ENCODE results near the gene GEN1.
"Not testable (repeated sequence)": the region's sequence is repeated elsewhere in the genome, so short reads cannot be mapped to it uniquely, and the experiment has no call there.

The GEN1 gene

GRCh38 chr2:17799301-17800120 lies 45.6 kb downstream of the GEN1 start:
- no peak for DNase-seq

DNA sequence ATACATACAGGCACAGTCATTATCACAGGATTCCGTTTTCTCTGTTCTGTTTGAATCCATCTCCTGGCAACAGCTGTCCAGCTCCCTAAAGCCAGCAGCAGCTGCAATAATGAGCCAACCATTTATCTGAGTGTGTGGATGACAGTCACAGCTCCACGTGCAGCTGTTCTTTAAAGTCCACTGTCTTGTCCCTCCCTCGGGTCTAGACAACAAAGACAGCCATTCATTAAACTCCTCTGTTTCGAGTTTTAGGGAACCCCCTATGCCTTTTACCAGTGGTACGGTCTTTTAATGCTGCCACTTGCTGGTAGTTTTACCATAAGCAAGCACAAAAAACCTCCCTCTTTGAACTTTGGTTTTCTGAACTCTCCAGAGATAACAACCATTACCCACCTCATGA lies 46.3 kb downstream of the GEN1 start:
- DNase-seq = no peak

GRCh38 chr2:17800693-17801458 lies 46.9 kb downstream of the GEN1 start:
- no peak for DNase-seq

GRCh38 chr2:17803497-17803896 lies 49.6 kb downstream of the GEN1 start:
- no peak for DNase-seq

DNA sequence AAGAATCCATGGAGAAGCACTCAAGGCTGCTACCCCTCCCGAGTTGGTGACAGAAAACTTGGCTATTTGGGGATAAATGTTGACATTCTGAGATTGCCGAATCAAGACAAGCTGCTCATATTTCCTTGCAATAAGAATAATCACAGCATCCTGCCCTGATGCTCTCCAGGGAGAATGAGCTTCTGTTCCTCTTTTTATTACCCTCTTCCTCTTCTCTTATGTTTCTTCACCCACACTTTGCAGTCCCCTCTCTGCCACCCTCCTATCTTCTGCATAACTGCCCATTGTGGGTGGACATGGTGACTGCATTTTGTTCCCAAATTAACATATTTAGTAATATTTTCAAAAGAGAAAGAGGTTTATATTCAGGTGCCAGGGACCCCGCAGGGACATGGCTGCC lies 50.4 kb downstream of the GEN1 start:
- DNase-seq = peak; percentile 20

- DNase-seq = no peak
Measured at GRCh38 chr2:17805166-17805565, 51.2 kb downstream of the GEN1 start.

DNA sequence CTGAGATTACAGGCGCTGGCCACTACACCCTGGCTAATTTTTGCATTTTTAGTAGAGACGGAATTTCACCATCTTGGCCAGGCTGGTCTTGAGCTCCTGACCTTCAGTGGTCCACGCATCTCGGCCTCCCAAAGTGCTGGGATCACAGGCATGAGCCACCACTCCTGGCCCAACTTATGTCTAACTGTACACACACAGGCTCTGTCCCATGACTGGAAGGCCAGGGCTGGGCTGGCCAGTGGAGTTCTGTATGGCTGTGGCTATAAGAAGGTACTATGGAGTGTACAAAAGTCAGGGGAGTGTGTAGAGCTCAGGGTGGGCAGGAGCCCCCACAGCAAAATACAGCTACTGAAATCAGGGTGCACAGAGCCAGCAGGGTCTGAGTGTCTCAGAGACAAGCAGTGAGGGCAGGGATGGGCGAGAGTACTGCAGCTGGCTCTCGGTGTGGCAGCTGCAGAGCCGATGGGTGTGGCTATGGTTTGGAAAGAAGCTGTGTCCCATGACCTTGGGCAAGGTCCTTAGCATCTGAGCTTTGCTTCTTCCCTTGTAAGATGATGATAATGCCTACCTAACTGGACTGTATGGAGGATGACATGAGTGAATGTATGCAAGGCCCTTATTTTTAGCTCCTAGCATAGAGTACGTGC lies 51.9 kb downstream of the GEN1 start:
- DNase-seq = no peak

DNA sequence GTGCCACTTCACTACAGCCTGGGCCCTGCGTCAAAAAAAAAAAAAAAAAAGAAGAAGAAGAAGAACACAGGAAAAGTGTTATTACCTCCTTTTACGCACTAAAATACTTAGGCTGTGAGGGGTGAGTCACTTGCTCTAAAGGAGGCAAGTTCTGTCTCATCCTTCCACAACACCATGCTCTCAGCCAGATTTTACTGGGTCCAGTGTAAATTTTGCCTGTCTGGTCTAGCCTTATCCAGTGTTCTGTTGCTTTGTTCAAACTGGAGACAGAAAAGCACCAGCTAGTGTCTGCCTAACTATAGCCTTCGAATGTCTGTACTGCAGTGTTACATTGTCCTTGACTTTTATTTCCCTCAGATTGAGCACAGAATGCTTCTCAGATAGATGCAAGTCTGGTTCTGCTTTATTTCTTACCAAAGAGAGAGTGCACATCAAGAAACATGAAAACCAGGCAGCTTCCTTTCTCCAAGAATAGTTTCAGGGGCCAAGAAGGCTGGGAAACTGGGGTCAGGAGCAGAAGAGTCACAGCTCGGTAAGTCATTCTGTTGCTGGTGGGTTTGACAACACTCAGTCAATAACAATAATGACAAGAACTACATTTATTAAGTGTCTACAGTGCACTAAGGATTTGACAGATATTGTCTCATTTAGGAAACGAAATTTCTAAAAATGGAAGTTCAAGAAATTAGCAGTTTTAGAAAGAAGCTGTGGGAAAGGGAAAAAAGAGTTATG lies 59.2 kb downstream of the GEN1 start:
- no peak for DNase-seq

DNA sequence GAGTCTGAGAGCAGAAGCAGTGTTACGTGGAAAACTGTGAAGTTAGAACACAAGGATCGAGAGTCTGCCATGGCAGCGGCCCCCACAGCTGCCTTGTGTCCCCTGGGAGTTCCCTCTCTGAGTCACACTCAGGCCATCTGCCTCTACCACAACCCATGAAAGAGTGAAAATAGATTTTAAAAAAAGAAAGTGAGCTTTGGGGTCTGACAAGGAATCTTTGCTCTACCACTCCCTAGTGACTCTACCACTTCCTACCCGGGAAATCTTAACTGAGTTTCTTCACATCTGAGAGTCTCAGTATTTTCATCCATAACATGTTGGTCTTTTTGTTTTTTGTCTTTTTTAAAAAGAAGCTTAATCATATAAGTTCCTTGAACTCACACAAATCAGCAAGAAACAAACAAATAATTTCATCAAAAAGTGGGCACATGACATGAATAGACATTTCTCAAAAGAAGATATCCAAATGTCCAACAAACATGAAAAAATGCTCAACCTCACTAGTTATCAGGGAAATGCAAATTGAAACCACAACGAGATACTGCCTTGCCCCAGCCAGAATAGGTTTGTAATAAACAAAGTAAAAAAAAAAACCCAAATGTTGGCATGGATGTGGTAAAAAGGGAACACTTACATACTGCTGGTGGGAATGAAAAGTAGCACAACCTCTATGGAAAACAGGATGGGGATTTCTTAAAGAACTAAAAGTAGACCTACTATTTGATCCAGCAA lies 60.0 kb downstream of the GEN1 start:
- DNase-seq = peak; percentile 51

- no peak for DNase-seq
Measured at GRCh38 chr2:17814601-17815000, 60.7 kb downstream of the GEN1 start.

DNA sequence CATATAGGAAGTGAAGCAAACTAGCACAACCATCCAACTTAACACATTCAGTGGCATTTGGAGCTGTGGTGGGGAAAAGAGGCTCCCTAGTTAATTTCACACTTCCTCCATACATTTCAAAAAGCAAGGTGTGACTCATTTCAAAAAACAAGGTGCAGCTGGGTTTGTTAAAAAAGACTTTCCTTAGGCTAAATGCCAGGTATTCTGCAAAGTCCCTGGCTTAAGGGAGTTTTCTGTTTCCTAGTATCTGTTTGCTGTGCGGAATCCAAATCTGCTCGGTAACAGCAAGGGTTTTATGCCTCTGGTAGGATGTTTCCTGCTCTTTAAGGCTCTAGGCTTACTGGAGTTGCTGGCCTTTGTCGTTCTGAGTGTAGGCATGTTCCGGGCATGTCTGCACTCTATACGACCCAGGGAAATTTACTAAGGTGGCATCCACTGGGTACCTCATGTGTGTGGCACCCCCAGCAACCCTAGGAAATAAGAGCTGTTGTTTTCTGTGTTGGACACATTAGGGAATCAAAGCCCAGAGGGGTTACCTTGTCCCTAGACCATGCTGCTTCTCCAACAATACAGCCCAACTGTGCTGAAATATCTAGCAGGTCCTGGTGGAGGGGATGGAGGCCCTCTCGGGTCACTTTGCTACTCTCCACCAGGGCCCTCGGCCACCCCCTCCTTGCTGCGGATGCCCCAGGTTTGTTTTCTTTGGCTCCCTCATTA lies 61.7 kb downstream of the GEN1 start:
- DNase-seq = no peak

GRCh38 chr2:17816396-17817245 lies 62.7 kb downstream of the GEN1 start, which contains the start of gene MSGN1:
TSS of gene MSGN1 (plus strand) at chr2:17816460. CDS start at chr2:17816519, 59 bp downstream.
- no peak for DNase-seq

DNA sequence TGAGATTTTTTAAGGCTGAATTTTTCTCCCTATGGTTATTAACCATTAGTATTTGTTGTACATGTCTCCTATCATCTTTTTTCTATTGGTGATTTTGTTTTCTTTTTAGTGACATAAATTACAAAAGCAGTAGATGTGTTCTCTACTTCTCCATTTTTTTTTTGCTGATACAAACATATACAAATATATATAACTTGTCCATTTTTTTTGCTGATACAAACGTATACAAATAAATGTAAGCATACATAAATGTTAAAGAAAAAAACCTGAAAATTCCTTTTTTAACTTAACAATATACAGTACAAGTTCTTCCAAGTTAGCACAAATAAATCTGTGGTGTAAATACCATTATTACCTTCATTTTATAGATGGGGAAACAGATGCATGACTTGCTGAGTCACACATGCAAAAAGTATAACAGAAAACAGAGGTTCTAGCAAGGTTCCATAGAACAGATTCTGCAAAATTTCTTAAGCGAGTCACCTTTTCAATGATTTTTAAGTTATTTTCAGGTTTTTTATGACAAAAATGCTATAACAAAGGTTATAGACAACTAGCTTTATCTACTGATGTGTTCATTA lies 64.4 kb downstream of the GEN1 start:
- no peak for DNase-seq

DNA sequence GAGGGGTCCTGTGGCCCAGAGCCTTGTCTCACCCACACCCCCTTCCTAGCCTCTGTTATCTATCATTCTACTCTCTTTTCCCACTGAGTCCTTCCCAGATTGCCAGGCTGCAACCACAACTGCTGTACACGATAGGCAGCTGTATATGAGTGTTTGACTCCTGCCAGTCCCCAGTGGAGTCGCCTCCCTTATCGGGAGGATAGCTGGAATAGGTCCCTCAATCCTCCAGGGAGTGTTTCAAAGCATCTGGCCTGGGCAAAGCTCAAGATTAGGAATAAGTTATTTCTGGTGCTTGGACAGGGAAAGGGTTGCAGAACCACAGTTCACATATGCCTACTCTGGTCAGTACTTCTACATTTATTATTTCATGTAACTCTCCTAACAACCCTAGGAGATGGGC lies 67.1 kb downstream of the GEN1 start:
- no peak for DNase-seq

DNA sequence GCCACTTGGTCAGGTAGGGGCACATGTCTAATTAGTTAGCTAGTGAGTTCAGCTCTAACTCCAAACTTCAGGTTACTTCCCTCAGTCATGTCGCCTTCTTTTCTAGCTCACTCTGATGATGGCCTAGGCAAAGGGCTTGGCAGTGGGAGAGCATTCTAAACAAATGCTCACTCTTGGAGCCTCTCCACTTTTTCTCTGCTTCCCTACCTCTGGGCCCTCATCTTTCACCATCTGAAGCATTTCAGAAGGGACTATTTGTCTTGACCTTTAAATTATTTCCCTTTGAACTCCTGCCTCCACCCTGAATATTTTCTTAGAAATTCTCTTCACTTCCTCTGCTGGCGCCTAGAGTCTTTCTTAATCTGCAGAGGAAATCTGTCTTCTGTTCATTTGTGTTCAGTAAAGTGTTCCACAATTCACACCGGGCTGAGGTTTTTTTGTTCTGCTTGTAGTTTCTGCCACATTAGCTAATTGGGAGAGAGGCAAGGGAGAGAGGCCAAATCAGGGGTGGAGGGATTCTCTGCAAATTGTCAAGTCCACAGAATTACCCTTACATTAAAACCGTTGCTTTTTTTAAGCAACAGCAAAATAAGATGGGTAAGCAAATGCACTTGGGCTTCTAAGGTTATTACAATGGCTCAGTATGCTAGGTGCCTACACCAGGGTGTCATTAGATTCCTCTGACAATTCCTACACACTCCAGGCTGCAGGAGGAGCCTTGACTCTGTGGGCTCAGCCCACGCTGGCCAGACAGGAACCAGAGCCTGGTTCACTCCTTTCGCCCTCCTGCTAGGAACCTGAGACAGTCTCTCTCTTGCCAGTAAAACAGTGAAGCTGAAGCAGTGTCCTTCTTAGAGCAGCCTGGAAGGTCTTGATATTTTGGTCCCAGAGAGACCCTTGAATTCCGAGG lies 67.9 kb downstream of the GEN1 start:
- DNase-seq = no peak

- DNase-seq = no peak
Measured at GRCh38 chr2:17822445-17823117, 68.6 kb downstream of the GEN1 start.

GRCh38 chr2:17823646-17824045 lies 69.7 kb downstream of the GEN1 start:
- not testable (repeated sequence) for DNase-seq

DNA sequence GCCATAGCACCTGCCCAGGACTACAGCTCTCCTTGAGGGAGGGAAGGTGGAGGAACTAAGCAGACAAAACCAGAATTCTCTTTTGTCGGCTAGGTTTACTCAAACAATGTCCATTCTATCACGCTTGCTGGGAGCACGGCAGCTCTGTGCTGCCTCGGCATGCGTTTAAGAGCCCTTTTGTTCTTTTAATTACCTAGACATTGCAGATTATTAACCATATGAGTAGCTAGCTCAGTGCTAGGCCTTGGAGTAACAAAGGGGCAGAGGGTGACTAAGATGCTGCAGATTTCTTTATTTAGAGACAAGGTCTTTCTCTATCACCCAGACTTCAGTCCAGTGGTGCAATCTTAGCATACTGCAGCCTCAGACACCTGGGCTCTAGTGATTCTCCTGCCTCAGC lies 73.4 kb downstream of the GEN1 start:
- DNase-seq = no peak
